GM18858 (cell line): Measurements from ENCODE around the gene RNASET2.
A peak's percentile ranks its signal among the peaks of the same experiment; 100 is the strongest.

Experiments
- ATAC-seq: cut with Tn5 transposase; IDR thresholded peaks from one replicate; pipeline ENCODE4 v1.9.1; 2021; ENCODE audit not compliant: unreplicated experiment

Gene RNASET2

DNA sequence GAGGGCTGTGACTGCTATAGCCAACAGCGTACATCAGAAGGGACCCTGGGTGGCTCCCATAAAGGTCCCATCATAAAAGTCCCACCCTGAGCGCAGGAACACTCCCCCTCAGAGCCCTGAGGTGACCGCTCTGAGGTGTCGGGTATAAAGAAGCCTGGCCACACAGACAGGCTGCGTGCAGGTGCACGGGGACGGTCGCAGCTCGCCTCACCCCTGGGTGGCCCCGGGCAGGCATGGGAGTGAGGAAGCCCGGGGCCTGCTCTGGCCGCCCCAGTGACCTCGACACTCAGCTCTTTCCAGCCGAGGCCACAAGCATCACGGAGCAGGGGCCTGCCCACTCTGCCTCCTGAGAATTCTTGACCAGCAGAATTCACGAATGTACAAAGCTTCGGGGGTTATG, 14.4 kb upstream of the RNASET2 start:
- no peak for ATAC-seq

DNA sequence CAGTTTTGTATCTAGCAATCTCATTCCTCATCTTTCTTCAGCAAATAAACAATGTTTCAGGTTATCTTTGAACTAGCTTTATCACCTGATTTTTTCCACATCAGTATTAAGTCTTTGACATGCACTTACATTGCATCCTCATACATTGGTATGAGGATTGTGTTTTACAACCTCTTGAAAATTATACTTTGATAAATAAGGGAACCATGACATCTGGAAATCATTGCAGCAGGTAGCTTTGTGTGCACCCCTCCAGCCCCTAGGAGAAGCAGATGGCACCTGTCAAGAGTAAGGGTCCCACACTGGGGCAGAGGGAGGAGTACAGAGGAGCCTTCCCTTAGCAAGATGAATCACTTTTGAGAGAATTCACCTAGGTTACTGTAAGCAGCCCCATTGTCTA, 13.7 kb upstream of the RNASET2 start:
- ATAC-seq: no peak

- no peak for ATAC-seq
Measured at GRCh38 chr6:166969390-166970002, 13.1 kb upstream of the RNASET2 start.

DNA sequence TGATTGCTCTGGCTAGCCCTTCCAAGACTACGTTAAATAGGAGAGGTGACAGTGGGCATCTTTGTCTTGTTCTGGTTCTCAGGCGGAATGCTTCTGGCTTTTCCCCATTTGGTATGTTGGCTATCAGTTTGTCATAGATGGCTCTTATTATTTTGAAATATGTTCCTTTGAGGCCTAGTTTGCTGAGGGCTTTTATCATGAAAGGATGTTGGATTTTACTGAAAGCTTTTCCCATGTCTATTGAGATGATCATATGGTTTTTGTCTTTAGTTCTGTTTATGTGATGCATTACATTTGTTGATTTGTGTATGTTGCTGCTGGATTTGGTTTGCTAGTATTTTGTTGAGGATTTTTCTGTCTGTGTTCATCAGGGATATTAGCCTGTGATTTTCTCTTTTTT, 9.9 kb upstream of the RNASET2 start:
- no peak for ATAC-seq

DNA sequence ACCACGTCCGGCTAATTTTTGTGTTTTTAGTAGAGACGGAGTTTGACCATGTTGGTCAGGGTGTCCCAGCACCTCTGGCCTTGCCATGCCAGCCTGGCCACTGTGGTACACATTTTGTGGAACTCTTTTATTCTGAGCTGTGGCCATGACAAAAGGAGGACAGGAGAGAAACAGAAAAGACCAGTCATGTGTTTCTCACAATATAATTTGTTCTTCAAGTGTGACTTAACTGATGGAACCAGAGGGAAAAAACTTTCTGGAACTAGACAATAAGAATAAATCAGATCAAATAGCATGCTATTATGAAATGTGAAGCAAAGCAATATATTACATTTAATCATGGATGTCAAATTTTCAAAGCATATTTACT, 4.2 kb upstream of the RNASET2 start:
- ATAC-seq: no peak

GRCh38 chr6:166959911-166960608, 3.7 kb upstream of the RNASET2 start:
- no peak for ATAC-seq

- ATAC-seq: no peak
Measured at GRCh38 chr6:166958926-166959861, 2.8 kb upstream of the RNASET2 start.

DNA sequence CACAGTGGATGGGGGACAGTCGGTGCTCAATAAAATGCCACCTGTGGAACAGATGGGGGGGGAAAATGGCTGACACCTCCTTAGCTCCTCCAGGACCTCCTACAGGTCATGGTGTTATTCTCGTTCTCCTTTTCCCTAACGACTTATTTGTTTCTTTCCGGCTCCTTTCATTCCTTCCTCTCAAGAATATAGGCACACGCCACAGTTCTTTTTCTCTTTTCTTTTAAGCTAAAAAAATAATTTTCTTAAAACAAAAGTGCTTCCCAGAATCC, 1.4 kb upstream of the RNASET2 start:
- ATAC-seq: no peak

- ATAC-seq: peak; percentile 33
Measured at GRCh38 chr6:166957087-166957804, 896 bp upstream of the RNASET2 start.

- ATAC-seq: peak; percentile 1
Measured at GRCh38 chr6:166955865-166956443, 396 bp downstream of the RNASET2 start.

GRCh38 chr6:166955121-166955864, 1.1 kb downstream of the RNASET2 start:
- ATAC-seq: no peak

DNA sequence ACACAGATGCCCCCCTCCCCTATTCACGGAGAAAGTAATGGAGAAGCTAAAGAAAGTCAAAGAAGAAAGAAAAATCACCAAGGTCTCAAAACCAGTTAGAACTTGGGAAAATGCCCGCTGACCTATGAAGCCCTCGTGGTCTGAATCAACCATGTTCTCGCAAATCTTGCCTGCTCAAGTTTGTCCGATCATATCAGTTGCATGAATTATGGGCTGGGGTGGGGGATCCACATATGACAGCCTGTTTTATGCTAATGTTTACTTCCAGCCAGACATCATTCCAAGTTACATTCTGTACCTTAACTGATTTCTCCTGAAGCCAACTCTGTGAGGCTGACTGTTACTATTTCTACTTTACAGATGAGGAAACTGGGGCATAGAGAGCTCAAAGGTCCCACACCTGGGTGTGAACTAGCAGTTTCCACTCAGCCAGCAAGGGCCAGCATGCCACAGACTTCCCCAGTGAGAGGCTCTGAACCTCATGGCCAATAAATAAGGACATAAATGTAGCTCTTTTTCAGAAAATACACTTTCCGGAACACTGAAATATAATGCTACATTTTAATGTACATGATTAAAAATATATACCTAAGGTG, 2.1 kb downstream of the RNASET2 start:
- ATAC-seq: no peak

- no peak for ATAC-seq
Measured at GRCh38 chr6:166952567-166953486, 3.5 kb downstream of the RNASET2 start.

DNA sequence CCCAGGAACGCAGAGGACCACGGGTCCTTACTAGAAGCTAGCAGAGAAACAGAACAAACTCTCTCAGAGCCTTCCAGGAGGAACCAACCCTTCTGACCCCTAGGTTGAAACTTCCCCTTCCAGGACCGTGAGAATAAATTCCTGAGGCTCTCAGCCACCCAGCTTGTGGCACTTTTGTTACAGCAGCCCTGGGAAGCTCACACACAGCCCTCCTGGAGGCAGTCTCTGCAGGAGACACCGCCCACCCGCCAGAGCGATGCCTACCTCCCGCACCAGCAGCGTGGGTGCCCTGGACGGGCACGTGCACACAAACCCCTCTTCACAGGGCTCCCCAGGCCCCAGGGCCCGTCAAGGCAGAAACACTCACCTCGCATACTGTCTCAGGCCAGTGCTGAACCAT, 4.2 kb downstream of the RNASET2 start:
- ATAC-seq: no peak

DNA sequence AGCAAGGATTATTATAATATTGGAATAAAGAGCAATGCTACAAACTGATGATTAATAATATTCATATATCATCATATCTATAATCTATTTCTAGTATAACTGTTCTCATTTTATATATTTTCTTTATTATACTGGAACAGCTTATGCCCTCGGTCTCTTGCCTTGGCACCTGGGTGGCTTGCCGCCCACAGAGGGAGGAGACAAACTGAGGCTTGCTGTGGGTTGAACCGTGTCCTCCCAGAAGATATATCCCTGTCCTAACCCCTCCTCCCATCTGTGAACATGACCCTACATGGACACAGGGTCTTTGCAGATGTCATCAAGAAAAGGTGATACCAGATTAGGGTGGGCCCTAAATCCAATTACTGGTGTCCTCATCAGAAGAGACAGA, 4.7 kb downstream of the RNASET2 start:
- no peak for ATAC-seq

DNA sequence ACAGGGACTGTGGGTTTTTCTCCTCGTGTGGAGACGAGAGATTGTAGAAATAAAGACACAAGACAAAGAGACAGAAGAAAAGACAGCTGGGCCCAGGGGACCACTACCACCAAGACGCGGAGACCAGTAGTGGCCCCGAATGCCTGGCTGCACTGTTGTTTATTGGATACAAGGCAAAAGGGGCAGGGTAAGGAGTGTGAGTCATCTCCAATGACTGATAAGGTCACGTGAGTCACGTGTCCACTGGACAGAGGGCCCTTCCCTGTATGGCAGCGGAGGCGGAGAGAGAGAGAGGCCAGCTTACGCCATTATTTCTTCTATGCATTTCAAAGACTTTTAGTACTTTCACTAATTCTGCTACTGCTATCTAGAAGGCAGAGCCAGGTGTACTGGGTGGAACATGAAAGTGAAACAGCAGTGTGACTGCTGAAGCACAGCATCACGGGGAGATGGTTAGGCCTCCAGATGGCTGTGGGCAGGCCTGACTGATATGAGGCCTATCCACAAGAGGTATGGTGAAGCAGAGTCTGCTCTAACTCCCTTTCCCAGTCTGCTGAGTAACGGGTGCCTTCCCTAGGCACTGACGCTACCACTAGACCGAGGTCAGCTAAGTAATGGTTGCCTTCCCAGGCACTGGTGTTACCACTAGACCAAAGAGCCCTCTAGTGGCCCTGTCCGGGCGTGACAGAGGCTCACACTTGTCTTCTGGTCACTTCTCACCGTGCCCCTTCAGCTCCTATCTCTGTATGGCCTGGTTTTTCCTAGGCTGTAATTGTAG, 5.3 kb downstream of the RNASET2 start:
- ATAC-seq: peak; percentile 93

- peak; percentile 31 for ATAC-seq
Measured at GRCh38 chr6:166950443-166950821, 5.9 kb downstream of the RNASET2 start.
